DND-41 (cell line): ENCODE results near the gene SLC10A7.

Experiments used
- ATAC-seq: fragments of 200-7000 bp; cut with Tn5 transposase; 3 replicates; pipeline ENCODE4 v1.9.1; 2021; ENCODE audit warnings: low read depth; ENCODE audit not compliant: insufficient read depth
- DNase-seq: peaks from one replicate; pipeline ENCODE4 v3.0.0-alpha.2; 2020
- H2AFZ ChIP-seq: 2 replicates; pipeline ENCODE4 v1.6.0; 2012; ENCODE audit warnings: low read depth, low read length
- H3K27ac ChIP-seq: 2 replicates; pipeline ENCODE4 v1.5.1; 2012; ENCODE audit warnings: low read length, inconsistent platforms
- H3K27me3 ChIP-seq: fragments of 200-600 bp; sonication (generic); 2 replicates; pipeline ENCODE4 v1.6.0; 2012; ENCODE audit warnings: low read length, mild to moderate bottlenecking, inconsistent platforms; ENCODE audit not compliant: insufficient read depth, poor library complexity
- H3K36me3 ChIP-seq: 2 replicates; pipeline ENCODE4 v1.5.1; 2012; ENCODE audit warnings: low read length, inconsistent platforms; ENCODE audit not compliant: insufficient read depth
- H3K4me1 ChIP-seq: 2 replicates; pipeline ENCODE4 v1.5.1; 2012; ENCODE audit warnings: mild to moderate bottlenecking, low read length; ENCODE audit not compliant: insufficient read depth
- H3K4me2 ChIP-seq: 2 replicates; pipeline ENCODE4 v1.6.0; 2012; ENCODE audit warnings: mild to moderate bottlenecking, moderate library complexity, low read length, inconsistent platforms; ENCODE audit not compliant: insufficient read depth
- H3K4me3 ChIP-seq, 2 experiments: fragments of 200-600 bp in 1 of 2; shearing (Covaris generic) in 1 of 2; 2 replicates each; pipeline ENCODE4 v1.5.1; 2012 to 2016; ENCODE audit warnings: inconsistent platforms in 2 of 2, low read length in 2 of 2, mild to moderate bottlenecking in 2 of 2, low read depth in 1 of 2, moderate library complexity in 1 of 2
- H3K79me2 ChIP-seq: 2 replicates; pipeline ENCODE4 v1.6.0; 2012; ENCODE audit warnings: low read length, inconsistent platforms; ENCODE audit not compliant: insufficient read depth
- H3K9ac ChIP-seq: 2 replicates; pipeline ENCODE4 v1.6.0; 2012; ENCODE audit warnings: low read depth, mild to moderate bottlenecking, inconsistent platforms, low read length, moderate library complexity
- H3K9me3 ChIP-seq: 2 replicates; pipeline ENCODE4 v1.5.1; 2012; ENCODE audit warnings: low read length, moderate library complexity, mild to moderate bottlenecking, inconsistent platforms; ENCODE audit not compliant: insufficient read depth, severe bottlenecking
- H4K20me1 ChIP-seq: 2 replicates; pipeline ENCODE4 v1.6.0; 2012; ENCODE audit warnings: low read length; ENCODE audit not compliant: insufficient read depth
- CTCF ChIP-seq: IDR thresholded peaks from 2 replicates; pipeline ENCODE4 v1.5.1; 2012; ENCODE audit warnings: borderline replicate concordance, low read length, moderate library complexity, mild to moderate bottlenecking; ENCODE audit not compliant: poor library complexity, severe bottlenecking; ENCODE audit errors: extremely low read depth
- EZH2 ChIP-seq: IDR thresholded peaks from 3 replicates; pipeline ENCODE4 v1.6.1; 2012; ENCODE audit warnings: borderline replicate concordance, low read depth, mild to moderate bottlenecking, moderate library complexity, low read length, inconsistent platforms; ENCODE audit not compliant: severe bottlenecking

Gene SLC10A7

GRCh38 chr4:146370841-146371240 lies 150.9 kb downstream of the SLC10A7 start:
- no peak for DNase-seq
- Histone ChIP-seq H3K4me3 (no peak overlapping the region), H3K4me1 (no peaks in the 10 kb centered on the region), H3K27me3 (no peaks in the 10 kb centered on the region), H3K9ac (no peak overlapping the region), H4K20me1 (no peaks in the 10 kb centered on the region; the same call in 1 of the 2 replicates), H3K27ac (no peak overlapping the region), H2AFZ (no peak overlapping the region), H3K79me2 (no peaks in the 10 kb centered on the region), H3K4me2 (no peak overlapping the region), H3K9me3 (no peaks in the 10 kb centered on the region), H3K36me3 (no peaks in the 10 kb centered on the region)
- TF ChIP-seq EZH2 = no peak
- TF ChIP-seq CTCF = no peak
- ATAC-seq = no peak

- no peaks in the 10 kb centered on the region; the same call in 1 of the 2 replicates for H4K20me1 ChIP-seq
- no peak overlapping the region for H3K4me2 ChIP-seq
- no peaks in the 10 kb centered on the region for H3K27me3 ChIP-seq
- no peak overlapping the region for H3K27ac ChIP-seq
- TF ChIP-seq EZH2 (no peak), CTCF (no peak)
- H2AFZ ChIP-seq = no peak overlapping the region
- no peak for ATAC-seq
- H3K79me2 ChIP-seq = no peaks in the 10 kb centered on the region
- H3K9me3 ChIP-seq = no peaks in the 10 kb centered on the region
- H3K4me1 ChIP-seq = no peaks in the 10 kb centered on the region
- no peak for DNase-seq
- H3K4me3 ChIP-seq = no peak overlapping the region
- H3K9ac ChIP-seq = no peak overlapping the region
- no peaks in the 10 kb centered on the region for H3K36me3 ChIP-seq
Measured at GRCh38 chr4:146369446-146369845, 152.3 kb downstream of the SLC10A7 start.

GRCh38 chr4:146368209-146368608 lies 153.5 kb downstream of the SLC10A7 start:
- Histone ChIP-seq H3K9me3 (peaks cover under 1% of the 10 kb centered on the region), H3K27ac (no peak overlapping the region), H3K36me3 (no peaks in the 10 kb centered on the region), H3K4me2 (no peak overlapping the region), H3K4me3 (no peak overlapping the region), H3K79me2 (no peaks in the 10 kb centered on the region), H3K27me3 (no peaks in the 10 kb centered on the region), H2AFZ (no peak overlapping the region), H3K9ac (no peak overlapping the region), H3K4me1 (no peaks in the 10 kb centered on the region), H4K20me1 (no peaks in the 10 kb centered on the region; the same call in 1 of the 2 replicates)
- DNase-seq (no peak), ATAC-seq (no peak)
- TF ChIP-seq CTCF (no peak), EZH2 (no peak)

- Histone ChIP-seq H2AFZ (no peak overlapping the region), H3K9ac (no peak overlapping the region), H3K4me1 (no peaks in the 10 kb centered on the region), H3K79me2 (no peaks in the 10 kb centered on the region), H3K27me3 (no peaks in the 10 kb centered on the region), H3K27ac (no peak overlapping the region), H3K9me3 (peaks cover 3% of the 10 kb centered on the region), H3K4me3 (no peak overlapping the region), H3K36me3 (no peaks in the 10 kb centered on the region), H4K20me1 (no peaks in the 10 kb centered on the region; the same call in 1 of the 2 replicates), H3K4me2 (no peak overlapping the region)
- DNase-seq (no peak), ATAC-seq (no peak)
- TF ChIP-seq CTCF (no peak), EZH2 (no peak)
Measured at GRCh38 chr4:146367347-146367746, 154.4 kb downstream of the SLC10A7 start.
